ENCODE results near the gene PALLD.

DNA sequence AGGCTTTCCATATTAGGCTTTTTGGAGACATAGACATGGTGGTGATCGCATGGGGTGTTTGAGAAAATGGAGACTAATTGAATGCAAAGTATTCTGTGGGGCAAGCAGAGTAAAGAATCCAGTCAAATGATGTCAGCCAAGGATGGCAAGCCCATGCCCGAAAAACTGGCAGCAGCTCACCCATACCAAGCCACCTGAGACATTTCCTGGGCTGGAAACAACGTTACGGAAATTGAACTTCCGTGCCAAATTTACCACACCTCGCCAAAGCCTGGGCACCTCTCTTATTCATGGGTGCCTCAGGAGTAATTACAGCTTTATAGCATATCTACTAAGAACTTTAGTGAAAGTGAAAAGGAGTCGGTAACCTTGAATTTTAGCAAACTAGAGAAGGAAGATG, 346.8 kb downstream of the PALLD start:
- TF ChIP-seq, protein P1, sequence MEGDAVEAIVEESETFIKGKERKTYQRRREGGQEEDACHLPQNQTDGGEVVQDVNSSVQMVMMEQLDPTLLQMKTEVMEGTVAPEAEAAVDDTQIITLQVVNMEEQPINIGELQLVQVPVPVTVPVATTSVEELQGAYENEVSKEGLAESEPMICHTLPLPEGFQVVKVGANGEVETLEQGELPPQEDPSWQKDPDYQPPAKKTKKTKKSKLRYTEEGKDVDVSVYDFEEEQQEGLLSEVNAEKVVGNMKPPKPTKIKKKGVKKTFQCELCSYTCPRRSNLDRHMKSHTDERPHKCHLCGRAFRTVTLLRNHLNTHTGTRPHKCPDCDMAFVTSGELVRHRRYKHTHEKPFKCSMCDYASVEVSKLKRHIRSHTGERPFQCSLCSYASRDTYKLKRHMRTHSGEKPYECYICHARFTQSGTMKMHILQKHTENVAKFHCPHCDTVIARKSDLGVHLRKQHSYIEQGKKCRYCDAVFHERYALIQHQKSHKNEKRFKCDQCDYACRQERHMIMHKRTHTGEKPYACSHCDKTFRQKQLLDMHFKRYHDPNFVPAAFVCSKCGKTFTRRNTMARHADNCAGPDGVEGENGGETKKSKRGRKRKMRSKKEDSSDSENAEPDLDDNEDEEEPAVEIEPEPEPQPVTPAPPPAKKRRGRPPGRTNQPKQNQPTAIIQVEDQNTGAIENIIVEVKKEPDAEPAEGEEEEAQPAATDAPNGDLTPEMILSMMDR (conservative IDR thresholded peaks at IDR 0.05; ENCODE audit: low read depth, low read length), result no peak
- TF ChIP-seq EZH2 (IDR thresholded peaks at IDR 0.05; ENCODE audit: low read length, unreplicated experiment) (no peak), EZH2phosphoT487 (IDR thresholded peaks at IDR 0.05; ENCODE audit: borderline replicate concordance, low read length) (no peak)
